ENCODE data around the gene CNTN1.
"Not testable (repeated sequence)": the region's sequence is repeated elsewhere in the genome, so short reads cannot be mapped to it uniquely, and the experiment has no call there.

CNTN1 gene

DNA sequence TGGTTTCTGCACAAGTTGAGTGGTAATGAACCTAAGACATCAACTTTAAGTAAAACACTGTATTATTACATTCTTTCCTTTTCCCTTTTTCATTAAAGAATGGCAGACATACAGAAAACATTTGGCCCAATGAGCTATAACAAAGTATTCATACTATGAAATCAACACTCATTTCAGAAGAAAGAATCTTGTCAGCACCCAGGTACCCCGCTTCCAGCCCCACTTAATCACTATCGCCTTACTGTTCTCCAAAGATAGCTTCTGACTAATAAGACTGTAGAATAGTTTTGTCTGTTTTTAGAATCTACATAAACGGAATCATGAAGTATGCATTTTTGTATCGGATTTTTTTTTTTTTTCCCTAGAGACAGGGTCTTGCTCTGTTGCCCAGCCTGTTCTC is 9.5 kb downstream of the CNTN1 start:
- no peak for DNase-seq

DNA sequence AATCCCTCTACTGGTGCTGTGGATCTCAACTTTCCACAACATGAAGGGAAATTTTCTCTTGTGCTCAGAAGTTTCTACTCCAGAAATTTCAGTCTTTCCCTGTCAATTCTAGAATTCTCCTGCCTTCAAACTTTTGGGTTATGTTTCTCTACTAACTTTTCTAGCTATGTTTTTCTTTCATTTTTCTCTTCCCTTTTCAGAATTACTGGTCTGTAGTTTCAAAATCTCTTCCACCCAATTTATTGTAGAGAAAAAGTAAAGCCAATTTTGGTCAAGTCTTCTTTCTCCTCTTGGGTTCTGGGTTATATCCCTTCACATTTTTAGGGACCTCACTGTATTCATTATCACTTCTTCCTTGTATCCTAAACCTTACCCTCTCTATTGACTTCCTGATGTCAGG is 18.9 kb downstream of the CNTN1 start:
- no peak for DNase-seq

DNA sequence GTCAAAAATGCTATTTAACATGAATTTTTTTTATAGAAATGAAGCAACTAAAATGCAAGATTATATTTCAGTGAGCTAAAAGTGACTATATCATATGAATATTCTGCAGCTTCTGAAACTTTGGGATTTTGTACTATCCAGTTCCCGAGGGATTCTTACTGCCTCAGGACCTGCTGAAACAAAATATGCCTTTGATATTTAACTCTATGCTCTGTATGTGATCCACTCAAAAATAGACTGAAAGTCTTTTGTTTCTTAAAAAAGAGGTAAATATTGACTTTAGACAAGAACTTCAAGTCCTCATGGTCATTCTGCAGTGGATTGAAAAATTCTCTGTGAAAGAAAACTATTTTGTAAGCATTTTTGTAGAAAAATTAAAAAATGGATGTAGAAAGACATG is 22.4 kb downstream of the CNTN1 start:
- no peak for DNase-seq

DNA sequence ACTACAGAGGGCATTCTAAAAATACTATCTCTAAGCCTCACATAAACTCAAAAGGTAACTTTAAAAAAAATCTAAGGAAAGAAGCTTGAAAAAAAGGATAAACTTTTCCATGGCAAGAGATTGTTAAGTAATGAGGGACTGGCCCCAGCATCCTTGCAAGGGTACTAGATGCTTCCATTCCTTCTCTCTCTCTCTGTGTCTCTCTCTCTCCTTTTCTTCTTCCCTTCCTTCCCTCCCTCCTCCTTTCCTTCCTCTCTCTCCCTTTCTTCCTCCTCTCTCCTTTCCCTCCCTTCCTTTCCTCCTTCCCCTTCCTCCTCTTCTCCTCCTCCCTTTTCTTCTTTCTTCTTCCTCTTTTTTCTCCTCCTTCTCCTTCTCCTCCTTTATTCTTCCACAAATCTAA is 23.8 kb downstream of the CNTN1 start:
- DNase-seq, result no peak

DNA sequence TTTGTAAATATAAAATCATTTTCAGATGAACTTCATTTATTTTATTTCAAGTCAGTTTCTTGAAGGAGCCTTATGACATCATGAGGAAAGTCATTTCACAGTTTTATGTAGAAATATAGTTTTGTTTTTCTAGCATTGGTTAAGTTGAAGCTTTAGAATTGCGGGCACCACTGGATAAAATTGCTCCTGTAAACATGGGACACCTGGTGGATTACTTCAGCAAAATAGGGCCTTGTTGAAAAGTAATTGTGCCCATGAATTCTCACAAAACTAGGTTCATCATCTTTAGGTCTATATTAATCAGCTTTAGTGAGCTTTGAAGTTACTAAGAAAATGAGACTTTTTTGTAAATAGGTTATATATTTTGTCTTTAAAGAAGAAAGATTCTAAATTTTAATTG is 25.3 kb downstream of the CNTN1 start:
- DNase-seq, result no peak

DNA sequence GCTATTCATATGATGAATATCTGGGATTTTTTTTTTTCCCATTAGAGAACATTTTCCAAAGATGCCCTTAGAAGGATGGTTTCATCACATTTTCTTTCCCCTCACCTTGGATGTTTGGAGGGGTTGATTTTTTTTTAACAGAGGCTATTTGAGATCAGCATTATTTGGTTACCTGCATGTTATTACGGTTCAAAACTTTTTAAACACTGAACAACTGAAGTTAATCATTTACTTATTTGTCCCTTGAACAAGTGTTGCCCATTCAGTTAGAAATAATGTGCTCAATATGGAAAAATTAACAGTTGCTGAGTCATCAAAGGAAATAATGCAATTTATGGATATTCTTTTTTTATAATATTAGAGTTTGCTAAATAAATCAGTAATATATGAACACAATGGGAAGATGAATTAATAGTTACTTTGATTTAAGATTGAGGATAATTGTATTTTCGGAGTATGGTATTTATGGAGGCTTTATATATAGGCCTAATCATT is 26.7 kb downstream of the CNTN1 start:
- DNase-seq, result no peak

DNA sequence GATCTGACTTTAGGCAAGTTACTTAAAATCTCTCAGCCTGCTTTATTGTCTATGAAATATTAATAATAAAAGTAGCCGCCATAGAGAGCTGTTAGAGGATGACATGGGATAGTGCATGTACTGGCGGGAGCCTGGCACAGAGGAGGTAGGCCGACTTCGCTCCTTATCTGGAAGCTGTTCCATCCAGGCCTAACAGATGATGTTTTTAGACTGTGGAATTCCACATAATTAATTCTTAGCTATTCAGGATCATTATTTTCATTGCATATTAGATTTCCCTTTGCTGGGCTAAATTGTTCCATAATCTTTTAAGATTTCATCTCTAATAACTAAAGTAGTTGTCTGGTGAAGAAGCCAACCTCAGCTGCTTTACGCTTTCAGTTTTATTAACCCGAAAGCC is 30.8 kb downstream of the CNTN1 start:
- no peak for DNase-seq

DNA sequence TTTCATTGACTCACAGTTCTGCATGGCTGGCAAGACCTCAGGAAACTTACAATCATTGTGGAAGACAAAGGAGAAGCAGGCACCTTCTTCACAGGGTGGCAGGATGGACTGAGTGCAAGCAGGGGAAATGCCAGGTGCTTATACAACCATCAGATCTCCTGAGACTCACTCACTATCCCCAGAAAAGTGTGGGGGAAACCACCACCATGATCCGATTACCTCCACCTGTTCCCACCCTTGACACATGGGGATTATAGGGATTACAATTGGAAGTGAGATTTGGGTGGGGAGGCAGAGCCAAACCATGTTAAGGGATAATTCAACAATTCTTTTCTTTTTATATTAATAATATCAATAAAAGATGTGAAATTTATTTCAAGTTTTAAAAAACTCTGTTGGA is 34.1 kb downstream of the CNTN1 start:
- no peak for DNase-seq

DNA sequence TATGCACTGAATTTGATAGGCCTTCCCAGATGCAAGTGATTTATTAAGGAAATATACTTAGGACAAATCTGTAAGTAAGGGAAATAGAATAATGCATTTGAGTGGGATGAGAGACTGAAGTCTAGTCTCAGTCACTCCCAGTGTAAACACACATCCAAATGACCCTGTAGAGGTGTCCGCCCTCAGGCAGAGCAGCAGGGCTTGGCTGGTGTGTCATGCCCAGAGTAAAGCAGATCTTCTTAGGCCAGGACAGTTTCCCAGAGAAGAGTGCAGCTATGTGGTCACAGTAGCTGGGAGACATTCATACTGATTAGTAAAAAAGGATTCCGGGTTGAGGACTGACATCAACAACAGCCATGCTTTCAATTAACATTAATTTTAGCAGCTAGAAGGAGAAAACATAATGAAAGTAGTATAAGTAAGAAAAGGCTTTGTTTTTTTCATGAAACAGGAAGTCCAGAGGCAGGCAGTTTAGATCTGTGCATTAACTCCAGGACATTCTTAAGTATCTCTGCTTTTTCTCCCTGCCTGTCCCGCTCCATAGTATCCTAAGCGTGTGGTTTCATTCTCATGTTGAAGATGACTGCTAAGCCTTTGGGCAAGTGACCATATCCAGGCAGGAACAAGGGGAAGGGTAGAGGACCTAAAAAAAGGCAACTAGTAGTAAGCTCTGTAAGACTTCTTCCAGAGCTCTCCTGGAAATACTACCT is 35.7 kb downstream of the CNTN1 start:
- no peak for DNase-seq

DNA sequence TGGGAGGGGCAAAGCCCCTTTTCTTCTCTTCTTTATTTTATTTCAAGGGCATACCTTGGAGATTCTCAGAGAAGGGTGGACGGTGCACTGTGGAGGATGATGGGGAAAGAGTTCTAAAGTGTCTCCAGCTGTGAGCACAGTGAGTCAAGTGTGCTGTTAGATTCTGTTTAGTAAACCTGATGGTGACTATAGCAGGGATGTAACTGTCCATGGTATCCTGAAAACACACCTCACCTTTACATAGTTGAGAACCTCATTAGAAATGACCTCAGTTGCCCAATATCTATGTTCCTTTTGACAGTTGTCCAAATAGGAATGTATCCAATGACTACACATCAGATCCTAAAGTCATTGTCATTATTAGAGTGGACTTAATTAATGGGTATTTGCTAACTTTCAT is 38.0 kb downstream of the CNTN1 start:
- no peak for DNase-seq

DNA sequence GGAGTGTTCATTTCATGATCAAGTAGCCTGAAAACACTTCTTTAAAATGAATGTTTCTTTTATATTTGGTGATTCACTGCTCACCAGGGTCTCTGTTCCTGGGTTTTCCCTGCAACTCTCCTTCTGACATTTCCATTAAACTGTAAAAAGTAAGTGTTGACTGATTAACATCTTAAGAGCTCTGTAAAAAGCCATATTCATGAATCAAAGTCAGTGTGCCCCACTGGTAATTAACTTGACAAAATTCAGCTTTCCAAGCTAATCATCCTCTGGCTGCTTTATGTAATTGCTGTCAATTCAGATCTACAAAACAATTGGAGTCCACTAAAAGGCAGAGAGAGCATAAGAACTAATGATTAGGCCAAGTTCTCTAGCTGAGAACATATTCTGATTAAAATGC is 41.6 kb downstream of the CNTN1 start:
- no peak for DNase-seq

DNA sequence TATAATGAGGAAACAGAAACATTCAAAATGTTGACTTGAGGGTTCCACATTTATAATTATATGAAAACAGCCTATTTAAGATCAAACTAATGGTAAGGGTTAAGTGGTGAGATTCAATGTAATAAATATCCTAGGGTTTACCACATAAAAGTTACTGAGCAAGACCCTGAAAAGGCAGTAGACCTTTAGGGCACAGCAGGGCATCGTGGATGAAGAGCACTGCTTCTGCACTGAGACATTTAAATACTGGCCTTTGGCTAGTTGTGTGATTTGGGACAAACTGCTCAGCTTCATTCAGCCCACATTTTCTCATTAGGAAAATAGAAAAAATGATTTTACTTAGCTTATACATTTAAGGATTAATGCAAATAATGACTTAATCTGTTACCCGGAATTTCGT is 42.0 kb downstream of the CNTN1 start:
- DNase-seq, result no peak

DNA sequence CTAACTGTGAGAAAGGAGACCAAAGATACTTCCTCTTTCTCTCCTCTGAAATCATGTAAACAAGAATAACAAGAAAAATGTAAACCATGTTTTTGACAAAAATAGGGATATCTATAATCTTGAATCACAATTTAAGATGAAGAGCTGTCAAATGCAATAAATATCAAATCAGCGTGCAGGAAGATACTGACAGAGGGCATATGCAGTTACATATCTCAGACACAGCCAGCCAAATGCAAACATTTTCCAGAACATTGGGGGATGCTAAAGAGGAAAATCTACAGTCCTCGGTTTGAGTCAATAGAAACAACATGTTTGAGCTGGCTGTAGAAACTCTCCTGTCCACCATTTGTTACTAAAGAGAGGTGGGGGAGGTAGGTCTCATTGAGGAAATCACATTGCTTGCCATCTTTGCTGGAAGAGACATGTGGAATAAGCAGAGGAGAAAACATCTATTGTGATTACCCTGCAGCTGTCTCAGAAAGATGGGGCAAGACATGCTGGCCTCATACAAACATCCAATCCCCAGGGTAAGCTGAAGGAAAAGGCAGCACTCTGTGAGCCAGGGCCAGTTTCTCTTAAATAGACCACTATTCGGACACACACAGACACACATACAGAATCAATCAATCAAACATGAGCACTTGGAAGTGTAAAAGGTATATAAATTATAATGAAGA is 43.5 kb downstream of the CNTN1 start:
- no peak for DNase-seq

DNA sequence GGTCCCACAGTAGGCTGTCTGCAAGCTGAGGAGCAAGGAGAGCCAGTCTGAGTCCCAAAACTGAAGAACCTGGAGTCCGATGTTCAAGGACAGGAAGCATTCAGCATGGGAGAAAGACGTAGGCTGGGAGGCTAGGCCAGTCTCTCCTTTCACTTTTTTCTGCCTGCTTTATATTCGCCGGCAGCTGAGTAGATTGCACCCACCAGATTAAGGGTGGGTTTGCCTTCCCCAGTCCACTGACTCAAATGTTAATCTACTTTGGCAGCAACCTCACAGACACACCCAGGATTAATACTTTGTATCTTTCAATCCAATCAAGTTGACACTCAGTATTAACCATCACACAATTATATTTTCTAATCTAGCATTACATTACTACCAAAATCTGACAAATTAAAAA is 45.2 kb downstream of the CNTN1 start:
- DNase-seq, result not testable (repeated sequence)

DNA sequence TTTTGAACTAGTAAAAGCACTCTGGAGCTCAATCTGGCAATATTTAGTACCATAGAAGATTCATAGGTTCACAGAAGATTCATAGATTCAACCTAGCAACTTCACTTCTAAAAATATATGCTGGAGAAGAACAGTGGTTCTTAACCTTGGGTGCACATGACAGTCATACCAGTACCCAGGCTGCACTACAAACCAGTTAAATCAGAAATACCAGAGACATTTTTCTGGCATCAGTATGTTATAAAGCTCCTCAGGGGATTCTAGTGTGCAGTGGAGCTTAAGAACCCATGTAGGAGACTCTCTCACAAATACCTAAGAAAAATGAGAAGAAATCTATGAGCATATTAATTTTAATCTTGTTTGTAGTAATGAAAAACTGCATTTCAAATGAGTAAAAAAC is 46.6 kb downstream of the CNTN1 start:
- DNase-seq, result no peak

DNA sequence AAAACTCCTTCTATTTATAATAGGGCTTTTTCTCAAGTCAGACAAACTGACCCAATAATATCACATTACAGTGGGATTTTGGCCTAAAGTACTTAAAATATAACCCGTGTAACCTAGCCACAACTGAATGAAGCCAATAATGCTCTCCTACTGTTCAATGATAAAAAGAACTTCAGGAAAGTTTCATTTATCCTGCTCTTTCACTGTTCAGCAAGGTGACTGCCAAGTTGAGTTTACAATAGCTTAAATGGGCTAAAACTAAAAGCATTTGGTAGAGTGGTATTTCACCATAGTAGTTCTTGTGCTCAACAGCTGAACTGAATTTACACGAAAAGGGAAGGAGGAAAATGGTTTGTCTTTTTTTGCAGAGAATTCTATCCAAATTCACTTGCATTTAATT is 49.8 kb downstream of the CNTN1 start:
- DNase-seq, result no peak

DNA sequence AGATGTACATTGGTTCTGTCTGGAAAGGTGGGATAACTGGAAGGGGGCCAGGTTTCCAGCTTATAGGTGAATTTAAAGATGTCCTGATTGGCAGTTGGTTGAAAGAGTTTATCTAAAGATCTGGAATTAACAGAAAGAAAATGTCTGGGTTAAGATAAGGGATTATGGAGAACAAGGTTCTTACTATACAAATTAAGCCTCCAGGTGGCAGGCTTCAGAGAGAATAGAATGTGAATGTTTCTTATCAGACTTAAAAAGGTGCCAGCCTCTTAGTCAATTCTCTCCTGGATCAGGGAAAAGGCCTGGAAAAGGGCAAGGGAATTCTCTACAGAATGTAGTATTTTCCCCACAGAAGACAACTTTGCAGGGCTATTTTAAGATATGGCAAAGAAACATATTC is 53.1 kb downstream of the CNTN1 start:
- no peak for DNase-seq

DNA sequence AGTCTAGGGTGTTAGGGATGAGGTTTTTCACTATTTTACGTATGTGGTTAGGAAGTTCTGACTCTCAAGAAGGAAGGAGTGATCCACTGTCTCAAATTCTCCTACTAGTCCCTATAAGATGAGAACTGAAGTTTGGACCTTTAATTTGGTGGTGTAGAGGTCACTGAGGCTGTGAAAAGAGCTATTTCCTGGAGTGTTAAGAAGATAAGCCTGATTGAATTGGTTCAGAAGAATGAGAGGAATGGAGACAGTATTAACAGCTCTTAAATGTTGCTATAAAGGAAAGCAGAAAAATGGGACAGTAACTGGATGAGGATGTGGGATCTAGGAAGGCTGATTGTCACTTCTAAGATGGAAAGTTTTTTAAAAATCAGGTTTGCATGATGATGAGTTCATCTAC is 57.6 kb downstream of the CNTN1 start:
- no peak for DNase-seq

DNA sequence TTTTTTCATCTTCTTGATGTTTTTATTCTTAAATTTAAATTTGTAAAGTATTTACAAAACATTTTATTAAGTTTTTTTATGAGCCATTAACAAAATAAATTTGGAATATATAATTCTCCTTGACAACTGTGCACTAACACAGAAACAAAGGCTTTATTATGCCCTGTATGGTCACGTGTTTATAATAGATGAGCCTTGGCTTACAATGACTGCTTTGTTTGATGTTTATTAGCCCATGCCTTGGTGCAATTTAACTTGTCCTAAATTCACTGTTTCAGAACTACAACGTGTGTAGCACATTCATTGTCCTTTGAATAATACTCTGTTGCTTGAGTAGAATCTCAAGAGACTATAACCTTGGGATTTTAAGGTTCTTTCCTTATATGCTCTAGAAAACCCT is 59.8 kb downstream of the CNTN1 start:
- DNase-seq, result no peak

DNA sequence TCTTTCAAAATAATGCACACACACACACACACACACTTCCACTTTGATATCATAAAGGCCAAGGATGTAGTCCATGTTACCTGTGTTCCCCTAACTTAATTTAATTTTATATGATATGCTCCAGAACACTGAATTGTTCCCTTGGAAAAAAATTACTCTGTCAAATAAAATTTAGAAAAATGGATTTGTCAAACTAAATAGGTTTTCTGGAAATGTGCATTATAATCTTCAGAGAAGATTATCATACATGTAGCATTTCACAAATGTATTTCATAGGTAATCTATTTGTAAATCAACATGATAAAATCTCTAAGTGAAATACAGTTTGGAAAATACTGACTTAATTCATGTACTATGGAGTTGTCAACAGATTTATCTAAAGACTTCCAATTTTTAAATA is 68.6 kb downstream of the CNTN1 start:
- no peak for DNase-seq

DNA sequence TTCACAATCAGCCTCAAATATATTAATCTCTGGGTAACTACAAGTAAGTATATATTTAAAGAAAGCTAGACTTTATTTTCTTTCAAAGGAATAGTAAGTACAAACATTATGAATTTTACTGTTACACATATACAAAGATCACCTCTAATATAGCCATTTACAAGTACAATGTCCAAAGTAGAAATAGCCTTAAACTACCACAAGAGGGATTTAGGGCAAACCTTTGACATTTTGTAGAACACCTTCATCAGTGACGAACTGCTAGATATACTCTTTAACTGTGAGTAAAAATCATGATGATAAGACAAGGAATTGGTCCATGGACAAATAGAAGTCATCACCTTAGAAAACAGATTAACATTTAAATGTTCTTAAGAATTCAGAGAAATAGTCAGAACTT is 69.8 kb downstream of the CNTN1 start:
- no peak for DNase-seq

DNA sequence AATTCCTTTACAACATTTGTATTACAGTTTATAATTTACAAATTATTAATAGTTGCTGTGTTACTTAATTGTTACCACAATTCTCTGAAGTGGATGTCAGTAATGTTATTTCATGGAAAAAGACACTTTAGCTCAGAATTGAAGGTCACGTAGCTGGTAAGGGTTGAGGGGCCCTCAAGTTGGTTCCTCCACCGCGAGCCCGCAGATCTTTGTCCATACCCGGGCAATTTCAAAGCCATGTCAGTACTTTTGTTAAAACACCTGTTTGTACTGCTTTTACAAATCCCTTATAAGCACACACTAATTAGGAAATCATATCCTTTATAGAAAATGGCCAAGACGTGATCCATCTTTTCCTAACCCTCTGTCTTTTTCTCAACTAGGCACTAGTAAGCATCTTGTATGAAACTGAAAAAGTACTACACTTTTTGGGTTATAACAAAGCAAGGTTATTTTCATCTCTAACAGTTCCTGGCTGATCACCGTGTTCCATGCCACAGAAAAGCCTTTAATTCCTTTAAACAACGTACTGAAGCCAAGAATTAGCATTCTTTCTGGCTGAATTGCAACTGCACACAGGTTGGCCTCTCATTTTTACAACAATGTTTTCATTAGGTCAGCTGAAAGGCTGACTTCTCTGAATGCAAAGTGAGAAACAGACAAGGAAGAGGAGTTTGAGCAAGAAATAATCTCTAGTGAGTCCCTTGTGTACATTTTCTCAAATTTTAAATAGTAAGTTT is 76.1 kb downstream of the CNTN1 start:
- DNase-seq, result no peak

DNA sequence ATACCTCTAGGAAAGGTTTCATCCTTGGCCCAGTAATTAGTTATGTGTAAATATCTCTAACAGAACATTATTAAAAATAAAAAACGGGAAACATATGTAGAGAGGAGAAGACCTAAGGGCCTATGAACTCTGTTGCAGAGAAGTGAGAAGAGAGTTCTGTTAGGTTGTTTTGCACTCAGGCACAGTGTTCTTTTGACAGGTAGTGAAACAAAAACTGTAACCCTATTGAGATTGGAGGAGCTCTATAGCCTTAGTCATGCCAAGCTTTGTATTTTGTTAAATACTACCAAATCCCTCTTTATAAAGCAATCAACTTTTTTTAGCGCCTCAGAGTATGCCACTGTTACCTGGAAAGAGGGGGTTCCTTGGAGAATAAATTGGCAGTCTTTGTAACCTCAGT is 77.6 kb downstream of the CNTN1 start:
- DNase-seq, result no peak

DNA sequence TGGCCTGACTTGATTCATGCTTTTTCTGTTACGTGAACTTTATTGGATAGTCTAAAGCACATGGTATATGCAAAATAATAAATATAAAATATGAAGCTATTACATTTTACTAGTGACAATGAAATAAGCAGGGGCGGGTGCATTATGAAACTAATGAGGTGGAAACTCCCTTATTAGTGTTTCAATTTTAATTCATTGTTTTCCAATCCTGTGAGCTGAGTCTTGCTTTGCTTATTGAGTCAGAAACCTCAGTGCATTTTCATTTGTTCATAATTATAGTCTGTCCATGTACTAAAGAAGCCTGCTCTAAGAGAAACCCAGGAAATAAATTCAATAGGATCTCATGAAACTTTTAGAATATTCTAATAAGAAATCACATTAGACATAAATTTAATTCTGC is 78.5 kb downstream of the CNTN1 start:
- no peak for DNase-seq
